ENCODE measurements around the gene SSTR4.

DNA sequence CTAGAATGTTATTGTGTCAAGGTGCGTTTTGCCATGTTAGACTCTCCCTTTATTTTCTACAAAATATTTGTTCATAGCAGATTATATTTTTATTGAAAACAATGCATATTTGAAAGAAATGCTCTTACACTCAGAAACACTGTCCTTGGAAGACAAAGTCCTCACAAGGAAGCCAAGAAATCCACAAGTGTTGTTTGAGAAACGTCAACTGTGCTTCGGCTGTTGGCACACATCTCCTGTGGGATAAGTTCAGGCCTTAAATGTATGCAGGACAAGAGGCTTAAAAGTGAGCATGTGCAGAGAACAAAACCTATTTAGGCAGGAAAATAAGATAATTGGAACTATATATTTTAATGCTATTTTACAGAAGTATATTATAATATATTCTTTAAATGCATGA, 23.9 kb downstream of the SSTR4 start:
- TF ChIP-seq, protein P1, sequence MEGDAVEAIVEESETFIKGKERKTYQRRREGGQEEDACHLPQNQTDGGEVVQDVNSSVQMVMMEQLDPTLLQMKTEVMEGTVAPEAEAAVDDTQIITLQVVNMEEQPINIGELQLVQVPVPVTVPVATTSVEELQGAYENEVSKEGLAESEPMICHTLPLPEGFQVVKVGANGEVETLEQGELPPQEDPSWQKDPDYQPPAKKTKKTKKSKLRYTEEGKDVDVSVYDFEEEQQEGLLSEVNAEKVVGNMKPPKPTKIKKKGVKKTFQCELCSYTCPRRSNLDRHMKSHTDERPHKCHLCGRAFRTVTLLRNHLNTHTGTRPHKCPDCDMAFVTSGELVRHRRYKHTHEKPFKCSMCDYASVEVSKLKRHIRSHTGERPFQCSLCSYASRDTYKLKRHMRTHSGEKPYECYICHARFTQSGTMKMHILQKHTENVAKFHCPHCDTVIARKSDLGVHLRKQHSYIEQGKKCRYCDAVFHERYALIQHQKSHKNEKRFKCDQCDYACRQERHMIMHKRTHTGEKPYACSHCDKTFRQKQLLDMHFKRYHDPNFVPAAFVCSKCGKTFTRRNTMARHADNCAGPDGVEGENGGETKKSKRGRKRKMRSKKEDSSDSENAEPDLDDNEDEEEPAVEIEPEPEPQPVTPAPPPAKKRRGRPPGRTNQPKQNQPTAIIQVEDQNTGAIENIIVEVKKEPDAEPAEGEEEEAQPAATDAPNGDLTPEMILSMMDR (IDR thresholded peaks at IDR 0.05), result no peak
- TF ChIP-seq POLR2A (IDR thresholded peaks at IDR 0.05), result no peak

All from ovary (tissue), 3 donors.